ENCODE measurements around the gene MNX1.

DNA sequence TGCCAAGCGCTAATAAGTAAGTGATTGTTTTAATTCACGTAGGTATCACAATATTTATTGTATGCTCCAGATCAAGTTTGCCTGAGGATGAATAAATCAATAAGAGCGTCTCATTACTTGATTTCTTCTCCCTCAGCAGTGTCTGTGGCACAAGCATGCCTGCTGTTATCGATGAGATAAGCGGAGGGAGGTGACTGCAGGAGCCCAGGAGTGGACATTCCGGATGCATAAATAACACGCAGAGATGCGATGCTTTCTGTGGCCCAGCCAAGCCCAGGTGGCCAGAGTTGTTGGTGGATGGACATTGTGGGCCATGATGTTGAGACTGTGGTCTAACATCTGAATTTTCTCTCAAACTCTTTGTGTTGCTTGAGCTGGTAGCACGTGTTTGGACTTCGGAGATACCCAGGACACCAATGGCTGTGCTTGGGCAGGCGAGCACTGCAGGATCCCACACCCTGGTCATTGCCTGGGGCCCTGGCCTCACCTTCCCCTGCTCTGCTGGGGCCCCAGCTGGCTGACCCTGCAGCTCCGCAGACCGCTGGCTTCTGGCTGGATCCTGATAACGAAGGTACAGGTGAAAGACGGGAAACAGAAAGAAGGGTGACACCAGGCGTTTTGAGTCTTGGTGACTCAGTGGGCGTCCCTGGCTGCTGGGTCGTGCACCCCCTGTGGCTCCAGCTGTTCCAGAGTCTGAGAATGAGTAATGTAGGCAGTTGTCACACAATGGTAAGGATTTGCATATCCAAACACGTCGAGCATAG lies 31.2 kb upstream of the MNX1 start:
- TF ChIP-seq POLR2AphosphoS5 (IDR thresholded peaks at IDR 0.05; ENCODE audit: low read depth, low read length) (no peak), TAF1 (IDR thresholded peaks at IDR 0.05; ENCODE audit: borderline replicate concordance, low read depth, low read length) (no peak), POLR2A (IDR thresholded peaks at IDR 0.05; ENCODE audit: low read depth, low read length) (no peak)
